ENCODE results near the gene OR2T6.

Gene OR2T6

DNA sequence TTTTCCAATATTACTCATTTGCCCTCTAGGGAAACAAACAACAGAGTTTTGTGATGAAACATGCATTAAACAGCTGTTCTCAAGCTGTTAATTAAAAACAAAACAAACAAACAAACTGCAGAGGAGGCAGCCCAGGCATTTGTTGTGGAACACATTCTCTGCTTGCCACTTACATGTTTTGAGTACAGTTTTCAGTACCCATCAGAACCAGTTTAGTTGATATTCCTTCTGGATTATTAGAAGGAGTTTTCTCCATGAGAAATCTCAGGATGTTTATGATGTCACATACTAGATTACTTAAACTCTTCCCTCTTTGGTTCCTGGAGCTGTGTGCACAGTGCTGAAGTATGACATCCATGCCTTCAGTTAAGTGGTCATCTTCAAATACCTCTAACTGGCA lies at the start of gene OR2T6:
OR2T6 (plus strand) TSS at position 301 of the 400 bp plus-strand sequence. CDS start 11,863 bp downstream, outside the sequence.
- no peaks in the 10 kb centered on the region for H3K36me3 Mint-ChIP-seq
- no peak within 1 kb of the TSS for H3K4me3 Mint-ChIP-seq
- no peak for DNase-seq (ENCODE audit: low spot score in 2 of 2)
- H3K4me1 Mint-ChIP-seq, result no peaks in the 10 kb centered on the region
- H3K27ac Mint-ChIP-seq, result no peak within 1 kb of the TSS
- H3K9me3 Mint-ChIP-seq, result no peaks in the 10 kb centered on the region
- no peak for ATAC-seq

GRCh38 chr1:248343451-248343850 lies 32.1 kb upstream of the OR2T6 start:
- DNase-seq (ENCODE audit: low spot score in 2 of 2), result no peak
- Mint-ChIP-seq H3K36me3 (no peaks in the 10 kb centered on the region), H3K27ac (no peak overlapping the region), H3K4me1 (no peaks in the 10 kb centered on the region), H3K4me3 (no peak overlapping the region), H3K9me3 (no peaks in the 10 kb centered on the region)
- ATAC-seq, result no peak

DNA sequence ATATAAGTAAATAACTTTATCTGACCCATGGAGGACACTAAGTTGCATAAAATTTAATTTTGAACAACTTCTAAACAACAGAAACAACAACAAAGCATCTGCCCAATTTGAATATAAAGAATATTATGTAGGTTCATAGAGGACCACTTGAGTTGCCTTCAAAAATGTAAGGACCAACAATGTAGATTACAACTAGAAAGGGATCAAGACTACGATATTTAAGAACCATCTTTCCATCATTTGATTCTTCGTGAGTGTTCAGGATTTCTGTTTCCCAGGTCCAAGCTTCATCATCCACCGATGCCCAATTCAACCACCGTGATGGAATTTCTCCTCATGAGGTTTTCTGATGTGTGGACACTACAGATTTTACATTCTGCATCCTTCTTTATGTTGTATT lies 27.1 kb upstream of the OR2T6 start, which contains the start of gene OR14C36:
OR14C36 (plus strand) TSS at position 301 of the 400 bp plus-strand sequence; CDS start at position 301, 0 bp downstream.
- no peaks in the 10 kb centered on the region for H3K9me3 Mint-ChIP-seq
- no peak for ATAC-seq
- no peaks in the 10 kb centered on the region for H3K36me3 Mint-ChIP-seq
- no peak within 1 kb of the TSS for H3K27ac Mint-ChIP-seq
- no peaks in the 10 kb centered on the region for H3K4me1 Mint-ChIP-seq
- DNase-seq (ENCODE audit: low spot score in 2 of 2), result no peak
- H3K4me3 Mint-ChIP-seq, result no peak within 1 kb of the TSS

GRCh38 chr1:248359415-248359814 lies 16.1 kb upstream of the OR2T6 start:
- H3K27ac Mint-ChIP-seq, result no peak overlapping the region
- no peaks in the 10 kb centered on the region for H3K9me3 Mint-ChIP-seq
- DNase-seq (ENCODE audit: low spot score in 2 of 2) (no peak), ATAC-seq (no peak)
- H3K4me1 Mint-ChIP-seq, result no peaks in the 10 kb centered on the region
- no peak overlapping the region for H3K4me3 Mint-ChIP-seq
- H3K36me3 Mint-ChIP-seq, result no peaks in the 10 kb centered on the region

DNA sequence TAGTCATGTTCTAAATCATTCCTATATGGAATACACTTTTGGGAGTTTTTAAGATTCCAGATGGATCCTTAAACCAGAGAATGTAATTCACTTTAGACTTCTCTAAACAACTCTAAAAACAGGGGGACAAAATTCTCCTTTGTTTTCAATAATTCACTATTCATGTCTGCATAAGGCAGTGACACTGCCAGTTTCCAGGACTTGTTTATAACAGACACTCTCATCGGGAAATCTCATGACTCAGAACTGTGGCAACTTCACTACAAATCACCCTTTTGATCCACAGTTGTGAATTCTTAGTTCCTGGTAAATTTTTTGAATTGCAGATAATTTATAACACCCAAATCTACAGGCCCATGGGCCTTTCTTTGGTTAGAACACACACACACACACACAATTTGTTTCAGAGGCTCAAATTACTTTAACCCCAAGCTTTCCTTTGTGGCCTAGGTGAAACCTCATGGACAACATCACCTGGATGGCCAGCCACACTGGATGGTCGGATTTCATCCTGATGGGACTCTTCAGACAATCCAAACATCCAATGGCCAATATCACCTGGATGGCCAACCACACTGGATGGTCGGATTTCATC lies 14.3 kb upstream of the OR2T6 start, which contains the start of gene OR2T4:
OR2T4 (plus strand) TSS at position 545 of the 595 bp plus-strand sequence; CDS start at position 545, 0 bp downstream.
- Mint-ChIP-seq H3K9me3 (no peaks in the 10 kb centered on the region), H3K36me3 (no peaks in the 10 kb centered on the region), H3K4me1 (no peaks in the 10 kb centered on the region), H3K4me3 (no peak within 1 kb of the TSS), H3K27ac (no peak within 1 kb of the TSS)
- no peak for ATAC-seq
- no peak for DNase-seq (ENCODE audit: low spot score in 2 of 2)

DNA sequence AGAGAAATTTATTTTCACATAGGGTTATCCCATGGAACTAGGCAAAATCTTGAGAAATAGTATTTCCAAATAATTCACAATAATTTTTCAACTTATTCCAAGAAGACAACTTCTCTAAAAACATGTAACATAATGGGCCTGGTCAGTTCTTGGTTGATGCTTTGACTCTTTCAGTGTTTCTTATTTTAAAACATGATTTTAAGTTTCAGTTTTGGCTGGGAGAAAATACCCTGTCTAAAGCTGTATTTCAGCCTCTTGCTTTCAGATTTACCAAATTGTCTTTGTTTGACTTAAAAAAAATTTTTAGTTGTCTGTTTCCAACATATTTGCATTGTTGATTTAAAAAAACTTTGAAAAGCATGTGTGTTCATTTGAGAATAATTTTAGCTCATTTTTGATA lies 8.9 kb upstream of the OR2T6 start:
- H3K4me3 Mint-ChIP-seq, result no peak overlapping the region
- H3K4me1 Mint-ChIP-seq, result no peaks in the 10 kb centered on the region
- no peaks in the 10 kb centered on the region for H3K9me3 Mint-ChIP-seq
- ATAC-seq, result no peak
- no peak for DNase-seq (ENCODE audit: low spot score in 2 of 2)
- no peak overlapping the region for H3K27ac Mint-ChIP-seq
- H3K36me3 Mint-ChIP-seq, result no peaks in the 10 kb centered on the region

DNA sequence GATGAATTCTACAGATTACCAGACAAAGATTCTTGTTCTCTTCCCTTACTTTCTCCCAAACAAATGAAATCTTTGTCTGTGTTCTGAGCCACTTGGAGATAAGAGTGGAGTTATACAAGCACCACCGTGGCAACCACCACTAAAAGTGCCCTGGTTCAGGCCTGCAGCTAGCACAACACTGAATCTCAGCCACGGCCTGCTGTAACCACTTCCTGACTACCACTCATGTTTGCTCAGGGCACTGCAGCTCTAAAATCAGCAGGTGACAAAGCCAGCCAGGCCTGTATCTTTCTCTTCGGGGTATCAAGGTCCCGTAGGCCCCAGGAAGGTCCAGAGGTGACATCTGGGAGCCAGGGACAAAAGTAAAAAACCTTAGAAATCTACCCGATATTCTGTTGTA lies 3.2 kb upstream of the OR2T6 start:
- Mint-ChIP-seq H3K4me1 (no peaks in the 10 kb centered on the region), H3K4me3 (no peak overlapping the region), H3K36me3 (no peaks in the 10 kb centered on the region), H3K9me3 (no peaks in the 10 kb centered on the region), H3K27ac (no peak overlapping the region)
- no peak for ATAC-seq
- DNase-seq (ENCODE audit: low spot score in 2 of 2), result no peak

DNA sequence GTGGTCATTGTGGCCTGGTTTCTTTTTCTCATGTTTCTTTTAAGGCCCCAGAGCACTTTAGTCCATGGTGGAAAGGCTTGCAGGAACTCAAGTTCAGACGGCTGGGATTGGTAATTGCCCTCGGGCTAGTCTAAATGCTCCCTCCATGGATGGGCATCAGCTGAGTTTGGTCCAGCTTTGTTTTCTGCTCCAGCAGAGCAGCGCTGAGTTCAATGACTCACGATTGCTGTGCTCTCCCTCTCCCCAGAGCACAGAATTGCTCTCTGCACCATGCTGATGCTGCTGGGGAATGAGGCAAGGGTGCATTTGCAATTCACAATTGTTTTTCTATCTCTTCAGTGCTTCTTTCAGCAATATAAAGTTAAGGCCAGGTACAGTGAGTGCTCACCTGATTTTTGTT lies 1.8 kb upstream of the OR2T6 start:
- no peaks in the 10 kb centered on the region for H3K4me1 Mint-ChIP-seq
- no peaks in the 10 kb centered on the region for H3K9me3 Mint-ChIP-seq
- ATAC-seq (no peak), DNase-seq (ENCODE audit: low spot score in 2 of 2) (no peak)
- no peaks in the 10 kb centered on the region for H3K36me3 Mint-ChIP-seq
- H3K4me3 Mint-ChIP-seq, result no peak overlapping the region
- no peak overlapping the region for H3K27ac Mint-ChIP-seq

- Mint-ChIP-seq H3K4me3 (no peak overlapping the region), H3K36me3 (no peaks in the 10 kb centered on the region), H3K4me1 (no peaks in the 10 kb centered on the region), H3K27ac (no peak overlapping the region), H3K9me3 (no peaks in the 10 kb centered on the region)
- DNase-seq (ENCODE audit: low spot score in 2 of 2), result no peak
- ATAC-seq, result no peak
Measured at GRCh38 chr1:248376916-248377315, 1.4 kb downstream of the OR2T6 start.

DNA sequence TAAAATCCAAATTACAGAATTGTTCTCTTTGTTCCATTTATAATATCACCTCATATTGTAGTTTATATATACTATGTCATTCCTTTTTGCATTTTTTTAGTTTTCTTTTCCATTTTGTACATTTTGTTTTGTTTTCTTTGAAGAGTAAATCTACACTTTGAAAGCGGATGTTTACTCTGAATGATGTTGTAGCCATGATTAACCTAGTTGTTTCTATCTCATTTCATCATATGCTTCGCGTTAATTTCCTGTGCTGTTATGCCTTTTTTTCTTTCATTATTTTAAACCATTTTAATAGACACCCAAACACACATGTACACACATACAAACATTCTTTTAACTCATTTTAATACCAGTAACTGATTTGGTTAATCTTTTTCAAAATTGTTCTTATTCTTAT lies 5.3 kb downstream of the OR2T6 start:
- no peaks in the 10 kb centered on the region for H3K36me3 Mint-ChIP-seq
- H3K4me3 Mint-ChIP-seq, result no peak overlapping the region
- DNase-seq (ENCODE audit: low spot score in 2 of 2) (no peak), ATAC-seq (no peak)
- H3K9me3 Mint-ChIP-seq, result no peaks in the 10 kb centered on the region
- H3K27ac Mint-ChIP-seq, result no peak overlapping the region
- no peaks in the 10 kb centered on the region for H3K4me1 Mint-ChIP-seq

DNA sequence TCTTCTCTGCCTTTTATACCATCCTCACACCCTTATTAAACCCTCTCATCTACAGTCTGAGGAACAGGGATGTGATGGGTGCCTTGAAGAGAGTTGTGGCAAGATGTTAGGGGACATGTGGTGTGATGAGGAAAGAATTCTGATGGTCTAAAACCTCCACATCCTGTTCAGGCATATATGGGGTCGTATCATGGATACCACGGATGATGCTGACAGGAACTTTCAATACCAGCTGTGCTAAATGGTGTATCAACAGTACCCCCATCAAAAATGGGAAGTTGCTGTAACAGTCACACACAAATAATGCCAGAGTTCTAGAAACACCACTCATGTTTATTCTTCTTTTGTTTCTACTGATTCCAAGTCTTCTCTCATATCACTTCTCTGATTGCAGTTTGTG lies 12.9 kb downstream of the OR2T6 start:
- Mint-ChIP-seq H3K4me3 (no peak overlapping the region), H3K36me3 (no peaks in the 10 kb centered on the region), H3K4me1 (no peaks in the 10 kb centered on the region), H3K27ac (no peak overlapping the region), H3K9me3 (peaks cover 2% of the 10 kb centered on the region)
- DNase-seq (ENCODE audit: low spot score in 2 of 2) (no peak), ATAC-seq (no peak)

DNA sequence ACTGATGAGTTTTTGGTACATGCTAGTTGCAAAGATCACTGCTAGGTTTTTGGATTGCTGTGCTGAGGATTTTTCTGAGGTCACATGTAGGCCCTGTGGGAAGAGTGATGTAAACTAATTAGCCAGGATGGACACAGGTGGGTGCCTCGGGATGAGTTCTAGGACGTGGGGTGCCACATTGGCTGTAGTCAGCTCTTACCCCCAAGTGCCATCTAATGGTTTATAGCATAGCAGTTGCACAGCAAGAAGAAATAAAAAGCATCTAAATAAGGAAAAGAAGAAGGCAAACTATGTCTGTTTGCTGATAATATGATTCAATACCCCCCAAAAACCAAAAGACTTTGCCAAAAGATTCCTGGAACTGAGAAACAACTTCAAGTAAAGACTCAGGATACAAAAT lies 17.5 kb downstream of the OR2T6 start:
- no peak for ATAC-seq
- DNase-seq (ENCODE audit: low spot score in 2 of 2), result no peak
- Mint-ChIP-seq H3K4me3 (no peak overlapping the region), H3K4me1 (no peaks in the 10 kb centered on the region), H3K9me3 (peaks cover 8% of the 10 kb centered on the region), H3K36me3 (no peaks in the 10 kb centered on the region), H3K27ac (no peak overlapping the region)

GRCh38 chr1:248402748-248403147 lies 27.2 kb downstream of the OR2T6 start, which contains the start of gene OR2T1:
Gene OR2T1 (plus strand): TSS chr1:248403048. CDS start chr1:248406148, 3,100 bp downstream.
- Mint-ChIP-seq H3K4me3 (no peak within 1 kb of the TSS), H3K4me1 (no peaks in the 10 kb centered on the region), H3K9me3 (peaks cover 3% of the 10 kb centered on the region), H3K36me3 (no peaks in the 10 kb centered on the region), H3K27ac (no peak within 1 kb of the TSS)
- DNase-seq (ENCODE audit: low spot score in 2 of 2), result no peak
- no peak for ATAC-seq

- ATAC-seq (no peak), DNase-seq (ENCODE audit: low spot score in 2 of 2) (no peak)
- H3K4me1 Mint-ChIP-seq, result no peaks in the 10 kb centered on the region
- peaks cover 3% of the 10 kb centered on the region for H3K9me3 Mint-ChIP-seq
- H3K4me3 Mint-ChIP-seq, result no peak overlapping the region
- no peaks in the 10 kb centered on the region for H3K36me3 Mint-ChIP-seq
- H3K27ac Mint-ChIP-seq, result no peak overlapping the region
Measured at GRCh38 chr1:248404024-248404423, 28.5 kb downstream of the OR2T6 start.

DNA sequence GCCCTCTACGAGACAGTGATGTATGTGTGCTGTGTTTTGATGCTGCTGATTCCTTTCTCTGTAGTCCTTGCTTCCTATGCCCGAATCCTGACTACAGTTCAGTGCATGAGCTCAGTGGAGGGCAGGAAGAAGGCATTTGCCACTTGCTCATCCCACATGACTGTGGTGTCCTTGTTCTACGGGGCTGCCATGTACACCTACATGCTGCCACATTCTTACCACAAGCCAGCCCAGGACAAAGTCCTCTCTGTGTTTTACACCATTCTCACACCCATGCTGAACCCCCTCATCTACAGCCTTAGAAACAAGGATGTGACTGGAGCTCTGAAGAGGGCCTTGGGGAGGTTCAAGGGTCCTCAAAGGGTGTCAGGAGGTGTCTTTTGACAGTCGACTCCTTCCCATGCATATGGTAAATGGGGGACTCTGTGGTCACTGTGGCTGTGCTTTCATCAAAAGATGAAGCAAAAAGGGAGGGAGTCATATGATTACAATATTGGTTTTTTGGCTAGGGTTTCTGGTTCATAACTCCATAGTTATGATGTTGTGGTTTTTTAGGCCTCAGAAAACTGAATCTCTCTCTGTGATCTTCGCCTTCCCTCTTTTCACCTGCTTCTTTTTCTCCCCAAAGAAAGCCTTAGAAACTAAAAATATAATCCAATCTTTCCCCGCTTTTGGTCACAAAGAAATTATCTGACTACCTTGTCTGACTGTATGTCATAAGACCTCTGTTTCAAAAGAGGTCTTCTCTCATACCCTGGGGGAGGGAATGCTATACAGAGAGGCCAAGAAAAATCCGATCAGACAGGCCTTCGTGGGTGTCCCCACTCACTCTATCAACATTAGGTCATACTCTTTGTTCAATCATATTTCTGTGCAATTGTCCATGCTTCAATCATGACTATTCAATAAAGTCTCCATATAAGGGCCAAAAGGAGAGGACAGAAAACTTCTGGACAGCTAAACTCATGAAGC lies 31.5 kb downstream of the OR2T6 start:
- H3K27ac Mint-ChIP-seq, result no peak overlapping the region
- H3K4me1 Mint-ChIP-seq, result no peaks in the 10 kb centered on the region

GRCh38 chr1:248416226-248416625 lies 40.7 kb downstream of the OR2T6 start:
- H3K4me3 Mint-ChIP-seq, result no peak overlapping the region
- ATAC-seq (no peak), DNase-seq (ENCODE audit: low spot score in 2 of 2) (no peak)
- H3K4me1 Mint-ChIP-seq, result no peaks in the 10 kb centered on the region
- no peaks in the 10 kb centered on the region for H3K9me3 Mint-ChIP-seq
- H3K27ac Mint-ChIP-seq, result no peak overlapping the region
- no peaks in the 10 kb centered on the region for H3K36me3 Mint-ChIP-seq

More for the DNA sequence above, 31.5 kb downstream of the OR2T6 start:
- Mint-ChIP-seq H3K9me3 (peaks cover 9% of the 10 kb centered on the region), H3K36me3 (no peaks in the 10 kb centered on the region), H3K4me3 (no peak overlapping the region)
- DNase-seq (ENCODE audit: low spot score in 2 of 2), result no peak
- peak; percentile 54 for ATAC-seq
